Type B pancreatic cell (in vitro differentiated cells): ENCODE results near the gene DCP1A. TPM values are rescaled to one million over a fixed set of nuclear protein-coding genes. Genes with fewer than 3 reads are reported as not detected.

ENCODE experiments used
- DNase-seq: peaks from one replicate; pipeline ENCODE4 v3.0.0; 2021; ENCODE audit warnings: mixed read lengths; ENCODE audit not compliant: unreplicated experiment; ENCODE audit errors: extremely low spot score
- H3K27ac Mint-ChIP-seq: 2 replicates; pipeline ENCODE4 v1.8.0; 2021; ENCODE audit warnings: mild to moderate bottlenecking, mixed read lengths
- H3K27me3 Mint-ChIP-seq: 2 replicates; pipeline ENCODE4 v1.8.0; 2021; ENCODE audit warnings: mixed read lengths
- H3K36me3 Mint-ChIP-seq: 2 replicates; pipeline ENCODE4 v1.8.0; 2021; ENCODE audit warnings: mixed read lengths
- H3K4me1 Mint-ChIP-seq: one replicate; pipeline ENCODE4 v1.8.0; 2021; ENCODE audit warnings: mixed read lengths; ENCODE audit not compliant: unreplicated experiment
- H3K4me3 Mint-ChIP-seq: 2 replicates; pipeline ENCODE4 v1.8.0; 2021; ENCODE audit warnings: mild to moderate bottlenecking, mixed read lengths
- H3K9me3 Mint-ChIP-seq: 2 replicates; pipeline ENCODE4 v1.8.0; 2021; ENCODE audit warnings: mixed read lengths
- total RNA-seq: library from RNA; stranded (reverse); gene quantifications from 2 replicates; pipeline ENCODE4 v1.2.1, GENCODE V29; 2021; ENCODE audit warnings: low replicate concordance
- TF ChIP-seq, protein P1 (sequence below): fragments of 200-600 bp; sonication (generic); conservative IDR thresholded peaks from 2 replicates; pipeline ENCODE4 v1.5.0; 2021; ENCODE audit warnings: antibody characterized with exemption, mild to moderate bottlenecking

The DCP1A gene
- total RNA-seq, 1 donor from 2014 or later, result 31.4 TPM

DNA sequence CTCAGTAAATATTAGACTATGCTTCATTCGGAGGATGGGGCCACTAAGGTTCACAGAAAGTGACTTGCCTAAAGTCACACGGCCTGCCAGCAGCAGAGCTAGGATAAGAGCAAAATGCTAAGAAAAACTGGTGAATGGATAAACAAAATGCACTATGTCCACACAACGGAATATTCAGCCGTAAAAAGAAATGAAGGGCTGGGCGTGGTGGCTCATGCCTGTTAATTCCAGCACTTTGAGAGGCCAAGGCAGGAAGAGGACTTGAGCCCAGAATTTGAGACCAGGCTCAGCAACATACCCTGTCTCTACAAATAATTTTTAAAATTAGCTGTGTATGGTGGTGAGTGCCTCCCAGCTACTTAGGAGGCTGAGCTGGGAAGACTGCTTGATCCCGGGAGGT lies 99.2 kb downstream of the DCP1A start:
- peak overlapping the region; percentile 19 for H3K27ac Mint-ChIP-seq

DNA sequence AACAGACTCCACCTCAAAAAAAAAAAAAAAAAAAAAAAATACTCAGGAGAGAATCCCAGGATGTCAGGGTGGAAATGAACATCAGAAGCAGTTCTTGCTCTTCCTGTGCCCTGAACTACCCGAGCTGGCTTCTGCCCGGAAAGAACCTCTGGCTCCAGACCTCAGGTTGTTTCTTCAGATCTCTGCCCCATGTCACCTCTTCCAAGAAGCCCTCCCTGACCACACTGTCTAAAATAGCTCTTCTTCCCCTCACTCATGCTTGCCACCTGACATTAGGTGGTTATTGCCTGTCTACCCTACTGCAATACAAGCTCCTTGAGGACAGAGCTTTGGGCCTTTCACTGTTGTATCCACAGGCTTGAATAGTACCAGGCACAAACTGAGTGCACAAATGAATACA lies 99.7 kb downstream of the DCP1A start:
- peak overlapping the region; percentile 19 for H3K27ac Mint-ChIP-seq
- DNase-seq, result no peak
- H3K36me3 Mint-ChIP-seq, result peaks cover 24% of the 10 kb centered on the region
- no peaks in the 10 kb centered on the region for H3K9me3 Mint-ChIP-seq
- H3K4me3 Mint-ChIP-seq, result peak overlapping the region; percentile 8
- peaks cover 22% of the 10 kb centered on the region for H3K4me1 Mint-ChIP-seq
- TF ChIP-seq, protein P1, sequence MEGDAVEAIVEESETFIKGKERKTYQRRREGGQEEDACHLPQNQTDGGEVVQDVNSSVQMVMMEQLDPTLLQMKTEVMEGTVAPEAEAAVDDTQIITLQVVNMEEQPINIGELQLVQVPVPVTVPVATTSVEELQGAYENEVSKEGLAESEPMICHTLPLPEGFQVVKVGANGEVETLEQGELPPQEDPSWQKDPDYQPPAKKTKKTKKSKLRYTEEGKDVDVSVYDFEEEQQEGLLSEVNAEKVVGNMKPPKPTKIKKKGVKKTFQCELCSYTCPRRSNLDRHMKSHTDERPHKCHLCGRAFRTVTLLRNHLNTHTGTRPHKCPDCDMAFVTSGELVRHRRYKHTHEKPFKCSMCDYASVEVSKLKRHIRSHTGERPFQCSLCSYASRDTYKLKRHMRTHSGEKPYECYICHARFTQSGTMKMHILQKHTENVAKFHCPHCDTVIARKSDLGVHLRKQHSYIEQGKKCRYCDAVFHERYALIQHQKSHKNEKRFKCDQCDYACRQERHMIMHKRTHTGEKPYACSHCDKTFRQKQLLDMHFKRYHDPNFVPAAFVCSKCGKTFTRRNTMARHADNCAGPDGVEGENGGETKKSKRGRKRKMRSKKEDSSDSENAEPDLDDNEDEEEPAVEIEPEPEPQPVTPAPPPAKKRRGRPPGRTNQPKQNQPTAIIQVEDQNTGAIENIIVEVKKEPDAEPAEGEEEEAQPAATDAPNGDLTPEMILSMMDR, result no peak
- no peaks in the 10 kb centered on the region for H3K27me3 Mint-ChIP-seq

More for the DNA sequence above, 99.2 kb downstream of the DCP1A start:
- Mint-ChIP-seq H3K27me3 (no peaks in the 10 kb centered on the region), H3K4me1 (peaks cover 20% of the 10 kb centered on the region), H3K36me3 (peaks cover 24% of the 10 kb centered on the region), H3K9me3 (no peaks in the 10 kb centered on the region), H3K4me3 (no peak overlapping the region)
- DNase-seq, result no peak
- TF ChIP-seq, protein P1, result no peak

DNA sequence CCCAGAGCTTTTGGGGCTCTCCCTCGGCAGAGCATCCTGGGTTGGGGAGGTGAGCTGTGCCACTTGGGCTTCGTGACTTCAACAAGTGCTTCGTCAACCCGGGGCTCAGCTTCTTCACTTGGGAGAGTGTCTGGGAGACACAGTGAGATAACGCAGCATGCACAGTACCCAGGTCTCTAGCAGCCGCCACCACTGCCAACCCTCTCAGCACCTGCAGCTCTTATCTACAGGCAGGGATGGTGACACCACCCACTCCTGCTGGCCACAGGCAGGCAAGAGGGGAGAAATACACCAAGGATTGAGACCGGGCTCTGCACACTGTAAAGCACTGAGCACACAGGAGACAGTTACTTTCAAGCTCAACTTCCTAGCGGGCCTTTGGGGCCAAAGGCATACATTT lies 103.1 kb downstream of the DCP1A start:
- Mint-ChIP-seq H3K9me3 (no peaks in the 10 kb centered on the region), H3K4me1 (peaks cover 20% of the 10 kb centered on the region), H3K27me3 (no peaks in the 10 kb centered on the region), H3K4me3 (no peak overlapping the region), H3K36me3 (peaks cover 20% of the 10 kb centered on the region), H3K27ac (no peak overlapping the region)
- TF ChIP-seq, protein P1, result no peak
- DNase-seq, result no peak

DNA sequence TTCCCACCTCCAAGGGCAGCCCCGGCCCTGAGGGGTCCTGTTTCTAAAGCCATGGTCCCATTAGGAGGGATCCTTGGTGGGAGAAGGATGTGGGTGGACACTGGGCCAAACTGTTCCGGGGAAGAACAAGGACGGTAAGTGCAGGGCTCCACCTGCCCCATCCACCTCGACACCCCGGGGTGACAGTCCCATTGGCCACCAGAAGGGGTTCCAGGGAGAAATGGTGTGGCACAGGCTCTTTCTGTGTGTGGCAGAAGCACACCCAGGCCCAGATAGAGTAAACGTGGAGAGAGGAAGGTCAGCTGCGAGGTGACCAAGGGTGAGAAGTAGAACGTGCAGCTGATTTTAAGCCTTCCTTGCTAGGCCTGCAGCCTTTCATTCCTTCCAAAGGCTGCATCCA lies 103.6 kb downstream of the DCP1A start:
- TF ChIP-seq, protein P1, result peak; percentile 29
- H3K4me3 Mint-ChIP-seq, result no peak overlapping the region
- no peaks in the 10 kb centered on the region for H3K27me3 Mint-ChIP-seq
- H3K36me3 Mint-ChIP-seq, result peaks cover 23% of the 10 kb centered on the region
- H3K4me1 Mint-ChIP-seq, result peaks cover 20% of the 10 kb centered on the region
- H3K27ac Mint-ChIP-seq, result peak overlapping the region; percentile 68
- DNase-seq, result no peak
- H3K9me3 Mint-ChIP-seq, result no peaks in the 10 kb centered on the region

DNA sequence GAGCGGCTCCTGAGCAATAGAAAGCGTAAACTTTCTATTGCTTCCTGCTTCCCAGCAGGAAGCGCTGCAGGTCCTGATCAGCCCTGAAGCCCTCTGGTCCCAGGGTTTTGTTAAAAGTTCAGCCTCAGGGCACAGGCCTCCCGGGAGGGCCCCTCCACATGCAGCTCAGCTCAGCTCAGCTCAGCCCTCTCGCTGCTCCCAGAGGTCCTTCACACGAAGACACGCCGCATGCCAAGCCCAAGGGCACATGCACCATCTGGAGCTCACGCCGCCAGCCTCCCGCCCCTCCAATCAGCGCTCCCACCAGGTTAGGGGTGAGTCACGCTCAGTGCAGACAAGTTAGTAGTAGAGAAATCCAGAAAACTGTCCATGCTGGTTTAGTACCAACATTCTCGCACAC lies 104.2 kb downstream of the DCP1A start:
- Mint-ChIP-seq H3K27me3 (no peaks in the 10 kb centered on the region), H3K4me1 (peaks cover 18% of the 10 kb centered on the region), H3K9me3 (no peaks in the 10 kb centered on the region), H3K36me3 (peaks cover 26% of the 10 kb centered on the region), H3K27ac (peak overlapping the region; percentile 68), H3K4me3 (no peak overlapping the region)
- DNase-seq, result no peak
- TF ChIP-seq, protein P1, result no peak

DNA sequence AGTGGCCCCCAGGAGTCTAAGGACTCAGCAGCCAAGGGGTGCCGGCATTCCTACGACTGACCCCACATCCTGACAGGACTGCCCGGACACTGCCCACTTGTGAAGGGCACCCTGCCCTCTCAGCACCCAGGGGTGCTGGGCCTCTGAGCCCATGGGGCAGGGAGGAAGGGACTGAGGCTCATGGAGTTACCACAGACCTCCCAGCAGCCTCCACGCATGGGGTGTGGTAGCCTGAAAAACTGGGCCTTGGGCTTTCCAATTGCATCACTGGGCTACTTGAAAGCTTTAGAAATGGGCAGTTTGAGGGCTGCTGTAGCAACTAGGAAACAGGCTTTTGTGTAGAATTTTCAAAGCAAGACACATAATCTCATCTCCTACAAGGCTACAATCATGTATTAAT lies 104.7 kb downstream of the DCP1A start:
- Mint-ChIP-seq H3K4me3 (no peak overlapping the region), H3K27ac (no peak overlapping the region), H3K4me1 (peaks cover 21% of the 10 kb centered on the region), H3K9me3 (no peaks in the 10 kb centered on the region), H3K27me3 (no peaks in the 10 kb centered on the region), H3K36me3 (peaks cover 24% of the 10 kb centered on the region)
- TF ChIP-seq, protein P1, result no peak
- no peak for DNase-seq
